ENCODE data around the gene TNFSF12. TPM values are rescaled to one million over a fixed set of nuclear protein-coding genes. Genes with fewer than 3 reads are reported as not detected.

Gene TNFSF12
- total and polyA plus RNA-seq, 9 of the 15 experiments (the other 6 are each of a cell fraction or from before 2014, with no cell fraction given): 0.03 to 0.95 (median 0.19) TPM; not detected in 3

- 0 out of 2 replicates have a peak, but pooled peaks have one; percentile 17 for TF ChIP-seq NKRF (IDR thresholded peaks at IDR 0.05; ENCODE audit: borderline replicate concordance)
- peak; percentile 24 for TF ChIP-seq SNRNP70 (optimal IDR thresholded peaks at IDR 0.05; ENCODE audit: low read depth, low read length)
- no peak for TF ChIP-seq USF2 (CRISPR knock-in tag; IDR thresholded peaks at IDR 0.05)
- no peak for TF ChIP-seq HDGF (IDR thresholded peaks at IDR 0.05)
- TF ChIP-seq MCM5 (IDR thresholded peaks at IDR 0.05; ENCODE audit: low read depth): no peak
- no peak for TF ChIP-seq DPF2 (IDR thresholded peaks at IDR 0.05)
- TF ChIP-seq POLR2AphosphoS5 (IDR thresholded peaks at IDR 0.05; ENCODE audit: control insufficient read depth, insufficient read depth, low read depth, low read length): peak; percentile 97
- TF ChIP-seq CREB3 (tag; conservative IDR thresholded peaks at IDR 0.05; ENCODE audit: low read depth): no peak
- peak; percentile 95 for TF ChIP-seq ATF7 (IDR thresholded peaks at IDR 0.05)
- TF ChIP-seq CBFA2T2 (conservative IDR thresholded peaks at IDR 0.05): no peak
- no peak for TF ChIP-seq ZNF655 (CRISPR knock-in tag; IDR thresholded peaks at IDR 0.05)
- no peak for TF ChIP-seq CBX5 (IDR thresholded peaks at IDR 0.05; ENCODE audit: borderline replicate concordance, low read depth)
- no peak for TF ChIP-seq HMG20A (CRISPR knock-in tag; conservative IDR thresholded peaks at IDR 0.05)
- TF ChIP-seq CXXC5 (CRISPR knock-in tag; IDR thresholded peaks at IDR 0.05): peak; percentile 49
Measured at GRCh38 chr17:7572588-7573323, 23.9 kb downstream of the TNFSF12 start (continued).
